Astrocyte (in vitro differentiated cells and primary cell): ENCODE measurements around the gene CUL2. TPM values are rescaled to one million over a fixed set of nuclear protein-coding genes. Genes with fewer than 3 reads are reported as not detected.

Experiments used
- DNase-seq: peaks from one replicate; pipeline ENCODE4 v3.0.0-alpha.2; 2010; ENCODE audit warnings: low read depth
- FAIRE-seq: peaks from 2 replicates; lab custom pipeline; 2011; peaks lifted over from hg19 to GRCh38; lab: Jason Lieb, UNC
- H2AFZ ChIP-seq: 2 replicates; pipeline ENCODE4 v1.6.0; 2012; ENCODE audit warnings: low read depth, low read length, inconsistent platforms
- H3K27ac ChIP-seq: 2 replicates; pipeline ENCODE4 v1.5.1; 2011; ENCODE audit warnings: low read depth, low read length, inconsistent platforms
- H3K27me3 ChIP-seq: 2 replicates; pipeline ENCODE4 v1.6.0; 2011; ENCODE audit warnings: low read length, inconsistent platforms; ENCODE audit not compliant: insufficient read depth
- H3K36me3 ChIP-seq: 2 replicates; pipeline ENCODE4 v1.5.1; 2011; ENCODE audit warnings: low read length, inconsistent platforms; ENCODE audit not compliant: insufficient read depth
- H3K4me1 ChIP-seq: 2 replicates; pipeline ENCODE4 v1.5.1; 2011; ENCODE audit warnings: low read length, inconsistent platforms; ENCODE audit not compliant: insufficient read depth
- H3K4me2 ChIP-seq: 2 replicates; pipeline ENCODE4 v1.6.0; 2012; ENCODE audit warnings: low read length, inconsistent platforms
- H3K4me3 ChIP-seq: 2 replicates; pipeline ENCODE4 v1.5.1; 2011; ENCODE audit warnings: low read depth, mild to moderate bottlenecking, low read length, inconsistent platforms; ENCODE audit not compliant: insufficient read depth
- H3K79me2 ChIP-seq: 2 replicates; pipeline ENCODE4 v1.6.0; 2012; ENCODE audit warnings: mild to moderate bottlenecking, low read length, inconsistent platforms; ENCODE audit not compliant: insufficient read depth
- H3K9ac ChIP-seq: 2 replicates; pipeline ENCODE4 v1.6.0; 2012; ENCODE audit warnings: mild to moderate bottlenecking, low read length, inconsistent platforms
- H3K9me3 ChIP-seq: 2 replicates; pipeline ENCODE4 v1.5.1; 2012; ENCODE audit warnings: low read depth, mild to moderate bottlenecking, low read length, inconsistent platforms; ENCODE audit not compliant: insufficient read depth
- H4K20me1 ChIP-seq: 2 replicates; pipeline ENCODE4 v1.6.0; 2012; ENCODE audit warnings: low read length, inconsistent platforms; ENCODE audit not compliant: insufficient read depth
- H3K27ac Mint-ChIP-seq: one replicate; pipeline ENCODE4 v1.8.0; 2021; ENCODE audit warnings: mild to moderate bottlenecking, mixed read lengths; ENCODE audit not compliant: unreplicated experiment
- H3K27me3 Mint-ChIP-seq: one replicate; pipeline ENCODE4 v1.8.0; 2021; ENCODE audit warnings: low read depth, mixed read lengths; ENCODE audit not compliant: unreplicated experiment
- H3K36me3 Mint-ChIP-seq: one replicate; pipeline ENCODE4 v1.8.0; 2021; ENCODE audit warnings: low read depth, mixed read lengths; ENCODE audit not compliant: unreplicated experiment
- H3K4me1 Mint-ChIP-seq: one replicate; pipeline ENCODE4 v1.8.0; 2021; ENCODE audit warnings: low read depth, mixed read lengths; ENCODE audit not compliant: unreplicated experiment
- H3K4me3 Mint-ChIP-seq: one replicate; pipeline ENCODE4 v1.8.0; 2021; ENCODE audit warnings: mild to moderate bottlenecking, moderate library complexity, mixed read lengths; ENCODE audit not compliant: unreplicated experiment
- H3K9me3 Mint-ChIP-seq: one replicate; pipeline ENCODE4 v1.8.0; 2021; ENCODE audit warnings: mild to moderate bottlenecking, mixed read lengths; ENCODE audit not compliant: unreplicated experiment
- CTCF ChIP-seq: IDR thresholded peaks from 2 replicates; pipeline ENCODE4 v1.5.1; 2011; ENCODE audit warnings: low read depth, mild to moderate bottlenecking, inconsistent platforms, low read length, moderate library complexity; ENCODE audit not compliant: insufficient read depth
- EZH2 ChIP-seq: IDR thresholded peaks from 2 replicates; pipeline ENCODE4 v1.6.1; 2012; ENCODE audit warnings: mild to moderate bottlenecking, low read length, inconsistent platforms; ENCODE audit not compliant: insufficient read depth
- total RNA-seq: library from RNA; stranded (reverse); gene quantifications from 2 replicates; pipeline ENCODE4 v1.2.1, GENCODE V29; 2021

Gene CUL2
- total RNA-seq, 1 donor from 2014 or later: 48.0 TPM

GRCh38 chr10:35015843-35016408, 74.2 kb downstream of the CUL2 start:
- no peak overlapping the region for H3K27ac Mint-ChIP-seq
- H3K4me3 Mint-ChIP-seq: no peak overlapping the region
- Histone ChIP-seq H3K27me3 (no peaks in the 10 kb centered on the region), H2AFZ (no peak overlapping the region), H3K4me3 (no peak overlapping the region), H4K20me1 (peaks cover 4% of the 10 kb centered on the region), H3K9ac (no peak overlapping the region), H3K79me2 (no peaks in the 10 kb centered on the region), H3K36me3 (peaks cover 7% of the 10 kb centered on the region), H3K4me1 (no peaks in the 10 kb centered on the region), H3K4me2 (no peak overlapping the region), H3K9me3 (no peaks in the 10 kb centered on the region), H3K27ac (no peak overlapping the region)
- TF ChIP-seq EZH2 (no peak), CTCF (no peak)
- no peaks in the 10 kb centered on the region for H3K9me3 Mint-ChIP-seq
- peaks cover 6% of the 10 kb centered on the region for H3K36me3 Mint-ChIP-seq
- H3K4me1 Mint-ChIP-seq: peaks cover 11% of the 10 kb centered on the region
- DNase-seq: no peak
- peak; percentile 55 for FAIRE-seq
- H3K27me3 Mint-ChIP-seq: no peaks in the 10 kb centered on the region

- no peaks in the 10 kb centered on the region for H4K20me1 ChIP-seq
- TF ChIP-seq EZH2 (no peak), CTCF (no peak)
- no peak overlapping the region for H3K4me3 ChIP-seq
- Mint-ChIP-seq H3K27ac (no peak overlapping the region), H3K4me1 (peaks cover 15% of the 10 kb centered on the region), H3K9me3 (no peaks in the 10 kb centered on the region), H3K36me3 (peaks cover 8% of the 10 kb centered on the region), H3K27me3 (no peaks in the 10 kb centered on the region), H3K4me3 (no peak overlapping the region)
- no peaks in the 10 kb centered on the region for H3K9me3 ChIP-seq
- no peak for DNase-seq
- no peak overlapping the region for H3K4me2 ChIP-seq
- FAIRE-seq: no peak
- H3K27ac ChIP-seq: no peak overlapping the region
- H2AFZ ChIP-seq: no peak overlapping the region
- H3K27me3 ChIP-seq: no peaks in the 10 kb centered on the region
- no peak overlapping the region for H3K9ac ChIP-seq
- peaks cover 17% of the 10 kb centered on the region for H3K36me3 ChIP-seq
- no peaks in the 10 kb centered on the region for H3K4me1 ChIP-seq
- no peaks in the 10 kb centered on the region for H3K79me2 ChIP-seq
These were observed 77.4 kb downstream of the CUL2 start for GRCh38 chr10:35012781-35013180.

DNA sequence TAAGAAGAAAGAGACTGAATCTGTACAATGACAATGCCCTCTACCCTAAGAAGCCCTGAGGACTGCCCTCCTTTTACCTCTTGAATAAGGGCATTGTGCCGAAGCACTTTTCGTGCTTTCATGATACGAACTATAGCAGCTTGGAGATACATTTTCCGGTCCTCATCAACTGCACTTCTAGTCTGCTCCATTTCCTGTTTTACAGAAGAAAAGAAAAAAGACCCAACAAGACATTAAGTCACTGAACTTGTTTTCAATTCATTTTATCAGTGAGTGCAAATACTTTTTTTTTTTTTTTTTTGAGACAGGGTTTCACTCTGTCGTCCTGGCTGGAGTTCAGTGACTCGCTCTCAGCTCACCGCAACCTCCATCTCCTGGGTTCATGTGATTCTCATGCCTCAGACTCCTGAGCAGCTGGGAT, 78.4 kb downstream of the CUL2 start:
- H3K4me3 ChIP-seq: no peak overlapping the region
- H3K4me3 Mint-ChIP-seq: no peak overlapping the region
- H3K79me2 ChIP-seq: no peaks in the 10 kb centered on the region
- peaks cover 8% of the 10 kb centered on the region for H3K36me3 Mint-ChIP-seq
- H3K4me1 ChIP-seq: no peaks in the 10 kb centered on the region
- H4K20me1 ChIP-seq: no peaks in the 10 kb centered on the region
- H2AFZ ChIP-seq: no peak overlapping the region
- H3K27me3 Mint-ChIP-seq: no peaks in the 10 kb centered on the region
- peaks cover 17% of the 10 kb centered on the region for H3K36me3 ChIP-seq
- no peaks in the 10 kb centered on the region for H3K27me3 ChIP-seq
- peak overlapping the region; percentile 3 for H3K4me2 ChIP-seq
- H3K27ac ChIP-seq: no peak overlapping the region
- peak overlapping the region; percentile 21 for H3K27ac Mint-ChIP-seq
- peaks cover 15% of the 10 kb centered on the region for H3K4me1 Mint-ChIP-seq
- H3K9me3 ChIP-seq: no peaks in the 10 kb centered on the region
- no peak for TF ChIP-seq EZH2
- no peak for TF ChIP-seq CTCF
- no peaks in the 10 kb centered on the region for H3K9me3 Mint-ChIP-seq
- FAIRE-seq (peak; percentile 9), DNase-seq (peak; percentile 41)
- no peak overlapping the region for H3K9ac ChIP-seq
